Amniotic epithelial cell (primary cell): ENCODE data around the gene GIMAP8.
A peak's percentile ranks its signal among the peaks of the same experiment; 100 is the strongest.

Source experiments
- DNase-seq: peaks from one replicate; pipeline ENCODE4 v3.0.0-alpha.2; 2010; ENCODE audit warnings: low read depth

Gene GIMAP8

GRCh38 chr7:150411606-150412005 lies 38.8 kb upstream of the GIMAP8 start:
- no peak for DNase-seq

GRCh38 chr7:150412016-150412415 lies 38.4 kb upstream of the GIMAP8 start:
- no peak for DNase-seq

GRCh38 chr7:150412518-150413488 lies 37.6 kb upstream of the GIMAP8 start:
- no peak for DNase-seq

DNA sequence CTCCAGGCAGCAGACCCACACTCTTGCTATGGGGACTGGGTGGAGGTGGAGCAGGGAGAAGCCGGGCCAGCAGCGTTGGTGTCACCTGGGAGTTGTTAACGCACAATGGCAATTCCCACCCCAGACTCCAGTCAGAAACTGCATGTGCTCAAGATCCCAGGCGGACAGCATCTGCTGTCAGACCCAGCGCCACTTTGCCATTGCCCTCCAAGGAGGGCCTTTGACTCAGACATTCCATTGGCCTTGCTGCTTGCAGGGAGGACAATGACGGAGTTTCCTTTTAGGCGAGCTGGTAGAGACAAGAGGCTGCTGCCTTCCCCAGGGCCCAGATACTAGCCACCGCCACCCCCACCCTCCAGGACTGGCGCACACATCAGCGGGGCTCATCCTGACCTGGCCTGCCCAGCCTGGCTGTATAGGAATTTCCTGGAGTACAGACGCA lies 36.8 kb upstream of the GIMAP8 start:
- peak; percentile 7 for DNase-seq

DNA sequence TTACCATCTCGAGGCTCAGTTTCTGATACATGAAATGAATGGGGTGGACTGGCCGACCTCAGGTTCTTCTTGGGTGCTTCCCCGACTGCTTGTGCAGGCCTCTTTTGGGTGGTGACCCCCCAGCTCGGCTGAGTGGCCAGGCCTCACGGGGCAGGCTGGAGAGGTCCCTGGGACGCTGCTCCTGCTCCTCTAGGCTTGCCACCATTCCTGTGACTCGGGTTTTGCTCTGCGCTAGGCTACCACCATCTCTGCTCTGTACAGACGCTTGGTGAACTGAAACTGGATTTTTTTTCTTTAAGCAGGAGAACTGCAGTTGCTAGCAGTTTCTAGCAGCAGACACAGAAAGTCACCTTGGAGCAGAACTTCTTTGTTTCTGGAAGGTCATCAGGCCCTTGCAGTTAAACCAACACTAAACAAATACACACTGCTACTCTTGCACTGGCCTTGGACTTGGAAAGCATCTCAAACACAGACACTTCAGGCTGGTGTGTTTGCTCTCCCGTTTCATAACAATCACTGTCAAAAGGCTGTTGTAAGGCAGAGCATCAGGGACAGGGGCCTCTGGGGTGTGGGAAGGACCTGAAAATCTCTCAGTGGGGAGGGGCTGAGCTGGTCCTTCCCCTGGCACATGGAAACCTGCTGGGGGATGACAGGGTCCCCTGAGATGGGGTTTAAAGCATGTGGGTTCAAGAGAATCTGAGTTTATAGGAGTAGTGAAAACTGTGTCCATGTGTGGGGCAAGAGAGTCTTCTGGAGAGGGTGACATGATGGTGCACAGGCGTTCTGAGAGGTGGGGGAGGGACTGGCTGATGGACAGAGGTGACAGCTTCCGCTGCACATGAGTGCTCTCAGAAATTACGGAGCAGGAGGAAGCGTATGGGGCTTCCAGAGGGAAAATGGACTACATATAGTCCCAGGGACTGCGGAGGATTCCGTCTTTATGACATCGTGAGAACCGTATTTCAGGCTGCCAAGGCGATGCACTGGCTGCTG lies 35.0 kb upstream of the GIMAP8 start:
- no peak for DNase-seq

- DNase-seq: no peak
These were observed 33.2 kb upstream of the GIMAP8 start for GRCh38 chr7:150417239-150417638.

DNA sequence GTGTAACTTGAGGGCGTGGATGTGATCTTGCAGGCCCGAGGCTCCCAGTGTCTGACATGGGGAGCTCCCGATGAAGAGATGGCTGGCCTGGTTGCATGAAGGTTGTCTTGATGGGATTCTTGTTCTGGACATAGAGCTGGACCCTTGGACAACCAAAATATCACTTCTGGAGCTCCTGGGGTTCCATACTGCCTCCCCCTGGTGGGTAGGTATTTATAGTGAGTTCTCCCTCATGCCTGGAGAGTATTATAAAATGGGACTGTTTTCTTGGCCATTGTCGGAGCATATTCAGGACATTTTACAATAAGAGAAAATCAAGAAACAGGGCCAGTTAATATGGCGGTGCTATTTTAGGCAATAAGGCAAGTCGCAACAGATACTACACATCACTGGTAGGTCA lies 32.6 kb upstream of the GIMAP8 start:
- no peak for DNase-seq

DNA sequence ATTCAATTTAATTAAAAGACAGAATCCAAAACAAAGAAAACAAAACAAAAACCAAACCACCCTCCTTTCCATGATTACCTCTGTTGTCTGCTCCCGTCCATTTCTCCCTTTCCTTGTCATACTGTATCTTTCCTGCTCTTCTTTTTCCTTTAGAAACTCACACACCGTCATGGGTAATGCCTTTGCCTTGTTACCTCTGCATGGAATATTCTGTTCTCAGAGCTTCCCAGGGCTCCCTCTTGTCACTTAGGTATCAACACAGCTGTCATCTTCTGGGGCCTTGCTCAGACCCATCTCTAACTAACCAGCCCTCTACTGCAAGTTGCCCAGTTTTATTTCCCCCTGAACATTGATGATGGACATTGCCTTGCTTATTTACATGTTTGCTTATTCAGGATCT lies 30.2 kb upstream of the GIMAP8 start:
- no peak for DNase-seq

GRCh38 chr7:150420987-150421674 lies 29.3 kb upstream of the GIMAP8 start:
- peak; percentile 60 for DNase-seq

DNA sequence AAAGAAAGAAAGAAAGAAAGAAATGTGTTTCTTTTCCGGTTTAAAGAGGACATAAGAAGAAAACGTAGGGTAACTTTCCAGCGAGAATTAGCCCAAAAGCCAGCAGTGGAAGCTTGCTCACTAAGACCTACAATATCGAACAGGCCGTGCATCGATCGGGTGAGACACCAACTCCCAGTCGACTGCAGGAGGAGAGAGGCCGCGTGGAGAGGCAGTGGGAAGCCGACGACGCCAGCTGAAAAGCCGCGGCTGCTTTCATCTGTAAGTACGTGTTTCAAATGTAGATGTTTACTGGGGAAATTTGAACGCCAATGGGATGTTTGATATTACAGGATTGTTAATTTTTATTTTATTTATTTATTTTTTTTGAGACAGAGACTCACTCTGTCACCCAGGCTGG lies 28.6 kb upstream of the GIMAP8 start:
- no peak for DNase-seq

GRCh38 chr7:150425670-150426069 lies 24.8 kb upstream of the GIMAP8 start:
- DNase-seq: no peak

- DNase-seq: peak; percentile 57
These were observed 21.6 kb upstream of the GIMAP8 start for GRCh38 chr7:150428671-150429451.

DNA sequence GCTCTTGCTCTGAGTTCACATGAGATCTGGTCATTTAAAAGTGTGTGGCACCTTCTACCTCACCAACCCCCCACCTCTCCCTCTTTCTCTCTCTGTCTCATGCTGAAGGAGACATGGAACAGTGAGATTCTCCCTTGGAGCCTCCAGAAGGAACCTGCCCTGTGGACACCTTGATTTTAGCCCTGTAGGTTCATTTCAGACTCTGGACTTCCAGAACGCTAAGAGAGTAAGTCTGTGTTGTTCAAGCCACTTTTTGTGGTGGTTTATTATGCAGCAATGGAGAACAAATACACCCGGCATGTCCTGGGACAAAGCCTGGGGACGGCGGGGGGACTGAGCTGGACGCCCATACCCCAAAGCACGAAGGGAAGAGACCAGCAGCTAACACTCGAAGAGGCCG lies 20.7 kb upstream of the GIMAP8 start:
- no peak for DNase-seq

- no peak for DNase-seq
These were observed 19.9 kb upstream of the GIMAP8 start for GRCh38 chr7:150430465-150431085.

DNA sequence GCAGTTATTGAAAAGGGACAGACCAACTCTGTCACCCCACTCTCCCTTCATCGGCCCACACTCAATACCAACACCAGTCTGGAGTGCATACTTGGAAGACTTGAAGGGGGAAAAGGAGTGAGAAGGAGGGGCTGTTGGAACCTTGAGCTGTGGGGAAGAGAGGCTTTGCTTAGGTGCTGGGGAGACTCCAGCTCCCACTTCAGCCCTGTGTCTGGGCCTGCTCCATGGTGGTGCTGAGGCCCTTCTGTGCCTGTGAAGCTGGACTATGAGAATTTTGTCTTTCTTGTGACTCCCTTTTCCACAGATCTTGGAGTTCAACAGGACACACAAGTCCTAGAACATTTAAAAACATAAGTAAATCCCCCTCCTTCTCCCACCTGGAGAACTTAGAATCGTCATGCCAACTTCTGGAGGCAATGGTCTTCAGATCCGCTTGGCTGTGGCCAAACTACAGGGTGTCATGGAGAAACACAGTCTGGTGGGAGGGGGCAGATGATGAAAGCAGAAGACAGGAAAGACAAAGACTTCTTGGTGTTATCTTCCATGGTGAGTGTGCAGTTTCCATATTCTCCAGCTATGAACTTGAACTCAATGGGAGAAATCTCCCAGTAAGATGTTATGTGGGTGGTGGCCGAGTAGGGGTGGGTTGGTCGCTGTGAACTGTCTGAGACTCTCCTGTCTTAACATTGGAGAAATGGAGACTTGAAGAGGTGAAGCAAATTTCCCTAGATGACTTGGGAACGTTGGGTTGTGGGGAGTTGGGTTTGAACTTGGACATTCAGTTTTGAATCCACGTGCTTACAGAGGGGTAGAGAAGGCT lies 18.4 kb upstream of the GIMAP8 start:
- DNase-seq: no peak

DNA sequence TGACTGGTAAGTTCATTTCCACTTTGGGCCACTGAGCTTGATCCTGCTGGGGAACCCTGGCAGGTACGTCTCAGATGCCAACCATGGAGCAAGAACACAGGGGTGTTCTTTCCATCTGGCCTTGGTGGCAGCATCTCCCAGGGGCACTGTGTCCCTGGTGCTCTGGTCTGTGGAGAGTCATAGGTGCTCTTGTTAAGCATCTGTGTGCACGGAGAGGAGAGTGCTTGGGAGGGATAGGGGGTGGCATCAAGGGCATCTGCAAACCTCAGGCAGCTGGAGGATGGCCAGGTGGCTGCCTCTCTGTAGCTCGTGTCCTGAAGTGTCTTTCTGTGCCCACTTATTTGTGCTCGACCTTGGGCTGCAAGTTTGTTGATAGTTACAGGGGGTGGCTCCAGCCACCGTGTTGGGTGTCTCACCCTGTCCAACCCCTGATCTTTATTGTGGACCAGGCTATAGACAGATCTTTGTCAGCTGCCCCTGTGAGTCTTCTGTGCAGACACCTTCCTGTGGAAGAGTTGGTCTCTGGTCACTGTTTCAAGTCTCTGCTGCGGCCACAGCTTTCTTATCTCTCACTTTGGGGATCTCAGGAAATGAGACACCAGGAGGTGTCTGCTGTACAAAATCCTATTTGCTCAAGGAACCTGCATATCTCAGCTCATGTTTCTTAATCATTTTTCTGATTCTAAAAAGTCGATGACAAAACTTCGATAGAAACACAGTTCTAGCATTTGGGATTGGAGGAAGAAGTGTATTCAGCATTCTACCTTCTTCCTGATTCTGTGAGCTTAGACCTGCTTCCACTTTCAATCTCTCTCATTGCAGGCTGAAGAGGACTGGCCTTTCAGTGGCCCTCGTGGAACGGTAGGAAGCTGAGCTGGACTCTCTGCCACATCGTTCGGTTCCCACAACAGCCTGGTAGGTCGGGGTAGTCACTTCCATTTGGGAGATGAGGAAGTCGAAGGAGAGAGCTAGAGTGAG lies 17.2 kb upstream of the GIMAP8 start:
- no peak for DNase-seq

DNA sequence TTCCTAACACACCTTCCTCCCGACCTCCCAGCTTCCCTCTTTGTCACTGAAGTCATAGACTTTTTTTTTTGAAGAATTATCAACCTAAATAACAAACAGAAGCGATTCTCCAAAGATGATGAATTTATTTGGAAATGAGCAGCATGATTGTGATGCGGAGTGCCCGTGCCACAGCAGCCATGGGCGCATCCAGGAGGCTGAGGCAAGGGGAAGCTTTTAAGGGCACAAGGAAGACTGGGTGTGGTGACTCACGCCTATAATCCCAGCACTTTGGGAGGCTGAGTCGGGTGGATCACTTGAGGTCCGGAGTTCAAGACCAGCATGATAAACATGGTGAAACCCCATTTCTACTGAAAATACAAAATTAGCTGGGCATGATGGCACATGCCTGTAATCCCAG lies 16.2 kb upstream of the GIMAP8 start:
- no peak for DNase-seq

GRCh38 chr7:150435047-150435389 lies 15.4 kb upstream of the GIMAP8 start:
- DNase-seq: no peak
